GM12875 (cell line): ENCODE data around the gene JMJD6.

Experiments
- H3K4me3 ChIP-seq: one replicate; pipeline ENCODE4 v1.5.1; 2011; ENCODE audit warnings: low read depth, low read length, control low read depth
- TF ChIP-seq, protein P1 (sequence below): IDR thresholded peaks from 2 replicates; pipeline ENCODE4 v1.5.1; 2011; ENCODE audit warnings: low read depth, mild to moderate bottlenecking, control low read depth, inconsistent platforms, low read length, moderate library complexity, borderline replicate concordance; ENCODE audit not compliant: insufficient read depth

Gene JMJD6

DNA sequence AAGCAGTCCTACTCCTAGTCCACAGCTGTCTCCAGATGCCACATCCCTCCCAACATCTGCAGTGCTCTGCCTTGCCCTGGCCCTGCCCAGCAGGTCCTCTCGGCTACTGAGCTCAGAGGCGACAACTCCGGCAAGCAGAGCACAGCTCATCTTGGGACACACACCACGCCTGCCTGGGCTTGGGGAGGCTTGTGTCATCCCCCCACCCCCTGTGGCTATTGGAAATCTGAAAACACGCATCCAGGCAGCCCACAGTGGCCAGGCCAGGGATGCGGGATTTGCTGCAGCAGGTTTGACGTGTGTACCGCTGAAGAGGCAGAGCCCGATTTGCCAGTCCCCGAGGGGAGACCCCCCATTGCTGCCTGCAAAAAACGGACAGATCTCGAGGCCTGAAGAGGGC is 41.0 kb downstream of the JMJD6 start:
- no peak overlapping the region for H3K4me3 ChIP-seq
- TF ChIP-seq, protein P1, sequence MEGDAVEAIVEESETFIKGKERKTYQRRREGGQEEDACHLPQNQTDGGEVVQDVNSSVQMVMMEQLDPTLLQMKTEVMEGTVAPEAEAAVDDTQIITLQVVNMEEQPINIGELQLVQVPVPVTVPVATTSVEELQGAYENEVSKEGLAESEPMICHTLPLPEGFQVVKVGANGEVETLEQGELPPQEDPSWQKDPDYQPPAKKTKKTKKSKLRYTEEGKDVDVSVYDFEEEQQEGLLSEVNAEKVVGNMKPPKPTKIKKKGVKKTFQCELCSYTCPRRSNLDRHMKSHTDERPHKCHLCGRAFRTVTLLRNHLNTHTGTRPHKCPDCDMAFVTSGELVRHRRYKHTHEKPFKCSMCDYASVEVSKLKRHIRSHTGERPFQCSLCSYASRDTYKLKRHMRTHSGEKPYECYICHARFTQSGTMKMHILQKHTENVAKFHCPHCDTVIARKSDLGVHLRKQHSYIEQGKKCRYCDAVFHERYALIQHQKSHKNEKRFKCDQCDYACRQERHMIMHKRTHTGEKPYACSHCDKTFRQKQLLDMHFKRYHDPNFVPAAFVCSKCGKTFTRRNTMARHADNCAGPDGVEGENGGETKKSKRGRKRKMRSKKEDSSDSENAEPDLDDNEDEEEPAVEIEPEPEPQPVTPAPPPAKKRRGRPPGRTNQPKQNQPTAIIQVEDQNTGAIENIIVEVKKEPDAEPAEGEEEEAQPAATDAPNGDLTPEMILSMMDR, result no peak

DNA sequence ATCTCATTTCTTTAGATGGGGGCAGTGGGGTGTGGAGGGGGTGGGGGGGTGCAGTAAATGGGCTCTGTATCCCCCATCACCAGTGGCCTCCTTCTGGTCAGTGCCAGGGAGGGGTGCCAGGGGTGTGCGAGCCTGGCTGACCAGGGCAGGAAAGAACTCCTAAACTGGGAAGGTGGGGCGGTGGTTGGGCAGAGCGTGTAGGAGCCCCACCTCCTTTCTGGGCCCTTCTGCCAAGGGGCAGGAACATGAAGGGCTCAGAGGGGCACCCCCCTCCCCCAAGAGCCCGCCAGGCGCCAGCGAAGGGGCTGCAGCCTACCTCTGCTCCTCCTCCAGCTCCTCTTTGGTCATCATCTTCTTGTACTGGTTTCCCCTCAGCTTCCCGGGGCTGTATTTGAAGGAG is 41.6 kb downstream of the JMJD6 start:
- no peak overlapping the region for H3K4me3 ChIP-seq
- TF ChIP-seq, protein P1, result no peak

GRCh38 chr17:76683921-76684745 is 42.3 kb downstream of the JMJD6 start:
- TF ChIP-seq, protein P1, result no peak
- H3K4me3 ChIP-seq, result no peak overlapping the region

- H3K4me3 ChIP-seq, result no peak overlapping the region
- TF ChIP-seq, protein P1, result peak; percentile 22; the same call in 1 of the 2 replicates
Measured at GRCh38 chr17:76683011-76683755, 43.2 kb downstream of the JMJD6 start.

DNA sequence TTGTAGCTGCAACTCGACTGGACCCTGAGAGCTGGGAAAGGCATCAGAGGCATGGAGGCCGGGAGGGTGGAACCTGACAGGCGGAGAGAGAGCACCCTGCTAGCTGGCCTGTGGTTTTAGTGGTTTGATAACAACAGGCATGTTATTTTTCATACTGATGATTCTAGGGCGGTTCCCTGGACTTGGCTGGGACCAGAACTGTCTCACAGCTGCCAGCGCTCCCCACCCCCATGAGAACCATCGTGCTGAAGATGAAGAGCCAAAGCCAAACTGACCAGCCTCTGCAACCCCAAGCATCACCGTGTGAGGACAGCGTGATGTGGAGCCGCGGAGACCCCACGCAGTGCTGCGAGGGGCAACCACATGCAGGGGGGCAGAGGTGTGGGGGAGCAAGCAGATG is 44.1 kb downstream of the JMJD6 start:
- no peak overlapping the region for H3K4me3 ChIP-seq

GRCh38 chr17:76681222-76682137 is 44.9 kb downstream of the JMJD6 start:
- TF ChIP-seq, protein P1, result peak; percentile 80

More for the DNA sequence above, 44.1 kb downstream of the JMJD6 start:
- TF ChIP-seq, protein P1, result no peak

More at GRCh38 chr17:76681222-76682137, 44.9 kb downstream of the JMJD6 start:
- no peak overlapping the region for H3K4me3 ChIP-seq
